ENCODE measurements around the gene PCDHGB1.
"Not testable (repeated sequence)": the region's sequence is repeated elsewhere in the genome, so short reads cannot be mapped to it uniquely, and the experiment has no call there.

DNA sequence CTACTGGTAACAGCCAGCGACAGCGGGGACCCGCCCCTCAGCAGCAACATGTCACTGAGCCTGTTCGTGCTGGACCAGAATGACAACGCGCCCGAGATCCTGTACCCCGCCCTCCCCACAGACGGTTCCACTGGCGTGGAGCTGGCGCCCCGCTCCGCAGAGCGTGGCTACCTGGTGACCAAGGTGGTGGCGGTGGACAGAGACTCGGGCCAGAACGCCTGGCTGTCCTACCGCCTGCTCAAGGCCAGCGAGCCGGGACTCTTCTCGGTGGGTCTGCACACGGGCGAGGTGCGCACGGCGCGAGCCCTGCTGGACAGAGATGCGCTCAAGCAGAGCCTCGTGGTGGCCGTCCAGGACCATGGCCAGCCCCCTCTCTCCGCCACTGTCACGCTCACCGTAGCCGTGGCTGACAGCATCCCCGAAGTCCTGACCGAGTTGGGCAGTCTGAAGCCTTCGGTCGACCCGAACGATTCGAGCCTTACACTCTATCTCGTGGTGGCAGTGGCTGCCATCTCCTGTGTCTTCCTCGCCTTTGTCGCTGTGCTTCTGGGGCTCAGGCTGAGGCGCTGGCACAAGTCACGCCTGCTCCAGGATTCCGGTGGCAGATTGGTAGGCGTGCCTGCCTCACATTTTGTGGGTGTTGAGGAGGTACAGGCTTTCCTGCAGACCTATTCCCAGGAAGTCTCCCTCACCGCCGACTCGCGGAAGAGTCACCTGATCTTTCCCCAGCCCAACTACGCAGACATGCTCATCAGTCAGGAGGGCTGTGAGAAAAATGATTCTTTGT, 44.7 kb downstream of the PCDHGB1 start:
- TF ChIP-seq, protein P1, sequence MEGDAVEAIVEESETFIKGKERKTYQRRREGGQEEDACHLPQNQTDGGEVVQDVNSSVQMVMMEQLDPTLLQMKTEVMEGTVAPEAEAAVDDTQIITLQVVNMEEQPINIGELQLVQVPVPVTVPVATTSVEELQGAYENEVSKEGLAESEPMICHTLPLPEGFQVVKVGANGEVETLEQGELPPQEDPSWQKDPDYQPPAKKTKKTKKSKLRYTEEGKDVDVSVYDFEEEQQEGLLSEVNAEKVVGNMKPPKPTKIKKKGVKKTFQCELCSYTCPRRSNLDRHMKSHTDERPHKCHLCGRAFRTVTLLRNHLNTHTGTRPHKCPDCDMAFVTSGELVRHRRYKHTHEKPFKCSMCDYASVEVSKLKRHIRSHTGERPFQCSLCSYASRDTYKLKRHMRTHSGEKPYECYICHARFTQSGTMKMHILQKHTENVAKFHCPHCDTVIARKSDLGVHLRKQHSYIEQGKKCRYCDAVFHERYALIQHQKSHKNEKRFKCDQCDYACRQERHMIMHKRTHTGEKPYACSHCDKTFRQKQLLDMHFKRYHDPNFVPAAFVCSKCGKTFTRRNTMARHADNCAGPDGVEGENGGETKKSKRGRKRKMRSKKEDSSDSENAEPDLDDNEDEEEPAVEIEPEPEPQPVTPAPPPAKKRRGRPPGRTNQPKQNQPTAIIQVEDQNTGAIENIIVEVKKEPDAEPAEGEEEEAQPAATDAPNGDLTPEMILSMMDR (IDR thresholded peaks at IDR 0.05 in 2 of 3, conservative IDR thresholded peaks at IDR 0.05 in 1 of 3; ENCODE audit: borderline replicate concordance in 1 of 3, insufficient read depth in 1 of 3, low read depth in 2 of 3, low read length in 2 of 3) = not testable (repeated sequence)
- TF ChIP-seq, protein P2, sequence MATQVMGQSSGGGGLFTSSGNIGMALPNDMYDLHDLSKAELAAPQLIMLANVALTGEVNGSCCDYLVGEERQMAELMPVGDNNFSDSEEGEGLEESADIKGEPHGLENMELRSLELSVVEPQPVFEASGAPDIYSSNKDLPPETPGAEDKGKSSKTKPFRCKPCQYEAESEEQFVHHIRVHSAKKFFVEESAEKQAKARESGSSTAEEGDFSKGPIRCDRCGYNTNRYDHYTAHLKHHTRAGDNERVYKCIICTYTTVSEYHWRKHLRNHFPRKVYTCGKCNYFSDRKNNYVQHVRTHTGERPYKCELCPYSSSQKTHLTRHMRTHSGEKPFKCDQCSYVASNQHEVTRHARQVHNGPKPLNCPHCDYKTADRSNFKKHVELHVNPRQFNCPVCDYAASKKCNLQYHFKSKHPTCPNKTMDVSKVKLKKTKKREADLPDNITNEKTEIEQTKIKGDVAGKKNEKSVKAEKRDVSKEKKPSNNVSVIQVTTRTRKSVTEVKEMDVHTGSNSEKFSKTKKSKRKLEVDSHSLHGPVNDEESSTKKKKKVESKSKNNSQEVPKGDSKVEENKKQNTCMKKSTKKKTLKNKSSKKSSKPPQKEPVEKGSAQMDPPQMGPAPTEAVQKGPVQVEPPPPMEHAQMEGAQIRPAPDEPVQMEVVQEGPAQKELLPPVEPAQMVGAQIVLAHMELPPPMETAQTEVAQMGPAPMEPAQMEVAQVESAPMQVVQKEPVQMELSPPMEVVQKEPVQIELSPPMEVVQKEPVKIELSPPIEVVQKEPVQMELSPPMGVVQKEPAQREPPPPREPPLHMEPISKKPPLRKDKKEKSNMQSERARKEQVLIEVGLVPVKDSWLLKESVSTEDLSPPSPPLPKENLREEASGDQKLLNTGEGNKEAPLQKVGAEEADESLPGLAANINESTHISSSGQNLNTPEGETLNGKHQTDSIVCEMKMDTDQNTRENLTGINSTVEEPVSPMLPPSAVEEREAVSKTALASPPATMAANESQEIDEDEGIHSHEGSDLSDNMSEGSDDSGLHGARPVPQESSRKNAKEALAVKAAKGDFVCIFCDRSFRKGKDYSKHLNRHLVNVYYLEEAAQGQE (IDR thresholded peaks at IDR 0.05; ENCODE audit: low read depth) = not testable (repeated sequence)
